ENCODE results near the gene OR9Q2. TPM values are rescaled to one million over a fixed set of nuclear protein-coding genes. Genes with fewer than 3 reads are reported as not detected.
"Not testable (repeated sequence)": the region's sequence is repeated elsewhere in the genome, so short reads cannot be mapped to it uniquely, and the experiment has no call there.

Gene OR9Q2
- total and polyA plus RNA-seq, 2 donors from 2014 or later = not detected

DNA sequence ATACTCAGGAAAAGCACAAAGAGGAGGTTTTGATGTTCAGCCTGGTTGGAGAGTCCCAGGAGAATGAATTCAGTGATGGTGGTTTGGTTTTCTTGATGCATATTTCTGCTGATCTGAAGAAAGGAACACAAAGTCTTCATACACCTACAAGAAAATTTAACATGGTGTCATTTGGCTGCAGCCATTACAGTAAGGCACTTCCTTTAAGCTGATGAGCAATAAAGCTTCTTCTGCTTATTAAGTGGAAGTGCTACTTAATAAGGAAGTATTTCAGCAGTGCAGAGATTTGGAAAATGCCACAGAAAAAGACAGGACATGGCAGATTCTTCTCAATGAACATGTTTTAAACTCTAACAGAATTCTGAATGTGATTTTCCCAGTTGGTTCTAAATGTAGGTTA, 15.2 kb downstream of the OR9Q2 start, which contains the start of gene OR1S2:
TSS of gene OR1S2 (minus strand) at position 101 of the 400 bp plus-strand sequence. CDS start at position 101, 0 bp downstream.
- no peak for DNase-seq
- Histone ChIP-seq H3K27ac (ENCODE audit: low read depth in 2 of 2, low read length in 2 of 2) (no peak within 1 kb of the TSS), H3K4me3 (ENCODE audit: low read length in 3 of 3) (no peak within 1 kb of the TSS), H3K36me3 (ENCODE audit: control insufficient read depth in 2 of 3, insufficient read depth in 3 of 3, low read length in 3 of 3) (no peaks in the 10 kb centered on the region), H3K9me3 (ENCODE audit: control insufficient read depth in 2 of 3, insufficient read depth in 1 of 3, low read length in 3 of 3) (no peaks in the 10 kb centered on the region), H3K9ac (ENCODE audit: low read length in 3 of 3) (no peak within 1 kb of the TSS), H3K4me1 (ENCODE audit: control insufficient read depth in 2 of 3, insufficient read depth in 2 of 3, low read depth in 1 of 3, low read length in 3 of 3) (no peaks in the 10 kb centered on the region), H3K27me3 (ENCODE audit: control insufficient read depth, insufficient read depth, low read length) (no peaks in the 10 kb centered on the region)
- intact Hi-C loops (cut with DNase I) = no loop called here
- FAIRE-seq = no peak
- TF ChIP-seq, protein P1, sequence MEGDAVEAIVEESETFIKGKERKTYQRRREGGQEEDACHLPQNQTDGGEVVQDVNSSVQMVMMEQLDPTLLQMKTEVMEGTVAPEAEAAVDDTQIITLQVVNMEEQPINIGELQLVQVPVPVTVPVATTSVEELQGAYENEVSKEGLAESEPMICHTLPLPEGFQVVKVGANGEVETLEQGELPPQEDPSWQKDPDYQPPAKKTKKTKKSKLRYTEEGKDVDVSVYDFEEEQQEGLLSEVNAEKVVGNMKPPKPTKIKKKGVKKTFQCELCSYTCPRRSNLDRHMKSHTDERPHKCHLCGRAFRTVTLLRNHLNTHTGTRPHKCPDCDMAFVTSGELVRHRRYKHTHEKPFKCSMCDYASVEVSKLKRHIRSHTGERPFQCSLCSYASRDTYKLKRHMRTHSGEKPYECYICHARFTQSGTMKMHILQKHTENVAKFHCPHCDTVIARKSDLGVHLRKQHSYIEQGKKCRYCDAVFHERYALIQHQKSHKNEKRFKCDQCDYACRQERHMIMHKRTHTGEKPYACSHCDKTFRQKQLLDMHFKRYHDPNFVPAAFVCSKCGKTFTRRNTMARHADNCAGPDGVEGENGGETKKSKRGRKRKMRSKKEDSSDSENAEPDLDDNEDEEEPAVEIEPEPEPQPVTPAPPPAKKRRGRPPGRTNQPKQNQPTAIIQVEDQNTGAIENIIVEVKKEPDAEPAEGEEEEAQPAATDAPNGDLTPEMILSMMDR (IDR thresholded peaks at IDR 0.05; ENCODE audit: borderline replicate concordance, extremely low read depth, insufficient read depth) = no peak

DNA sequence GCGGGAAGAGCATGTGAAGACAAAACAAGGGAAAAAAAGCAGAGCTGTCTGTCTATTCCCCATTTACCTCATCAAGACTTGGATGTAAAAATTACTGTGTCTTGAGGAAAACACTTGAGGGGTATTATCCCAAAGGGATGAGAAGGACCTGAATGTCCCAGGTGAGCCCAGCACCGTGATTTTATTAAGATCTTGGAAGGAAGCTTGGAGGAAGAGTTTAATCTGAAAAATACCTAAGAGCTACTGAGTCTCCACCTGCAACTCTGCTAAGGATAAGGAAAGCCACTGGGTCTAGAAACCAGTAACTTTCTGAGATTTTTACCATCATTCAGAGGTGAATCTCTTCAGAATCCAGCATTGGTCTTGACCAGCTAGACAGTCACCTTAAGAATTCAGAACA, 23.6 kb downstream of the OR9Q2 start, which contains the start of gene OR1S1:
TSS of gene OR1S1 (plus strand) at position 301 of the 400 bp plus-strand sequence.
- FAIRE-seq; H3K4me1 ChIP-seq (ENCODE audit: control insufficient read depth in 2 of 3, insufficient read depth in 2 of 3, low read depth in 1 of 3, low read length in 3 of 3); H3K4me3 ChIP-seq (ENCODE audit: low read length in 3 of 3); H3K36me3 ChIP-seq (ENCODE audit: control insufficient read depth in 2 of 3, insufficient read depth in 3 of 3, low read length in 3 of 3); H3K27me3 ChIP-seq (ENCODE audit: control insufficient read depth, insufficient read depth, low read length); DNase-seq; H3K27ac ChIP-seq (ENCODE audit: low read depth in 2 of 2, low read length in 2 of 2); H3K9ac ChIP-seq (ENCODE audit: low read length in 3 of 3); intact Hi-C loops (cut with DNase I); H3K9me3 ChIP-seq (ENCODE audit: control insufficient read depth in 2 of 3, insufficient read depth in 1 of 3, low read length in 3 of 3): not testable (repeated sequence)

DNA sequence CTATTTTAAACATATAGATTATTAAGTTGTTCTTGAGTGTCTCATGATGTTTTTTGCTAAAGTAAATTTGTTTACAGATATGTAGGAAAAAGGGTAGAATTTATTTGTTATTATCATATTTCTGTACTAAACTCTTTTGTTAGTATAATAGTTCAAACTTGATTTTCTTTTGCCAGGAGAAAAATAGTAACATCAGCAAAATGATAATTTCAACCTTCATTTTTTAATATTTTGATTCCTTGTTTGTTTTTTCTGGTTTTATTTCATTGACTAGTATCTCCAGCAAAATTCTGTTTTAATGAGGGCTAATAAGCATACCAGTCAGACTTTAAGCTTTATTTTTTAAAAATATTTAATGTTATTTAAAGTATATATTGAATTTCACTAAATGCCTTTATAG, 27.6 kb downstream of the OR9Q2 start:
- DNase-seq = no peak
- Histone ChIP-seq H3K9me3 (ENCODE audit: control insufficient read depth in 2 of 3, insufficient read depth in 1 of 3, low read length in 3 of 3) (no peaks in the 10 kb centered on the region), H3K27me3 (ENCODE audit: control insufficient read depth, insufficient read depth, low read length) (no peaks in the 10 kb centered on the region), H3K27ac (ENCODE audit: low read depth in 2 of 2, low read length in 2 of 2) (no peak overlapping the region), H3K4me3 (ENCODE audit: low read length in 3 of 3) (no peak overlapping the region), H3K9ac (ENCODE audit: low read length in 3 of 3) (no peak overlapping the region), H3K36me3 (ENCODE audit: control insufficient read depth in 2 of 3, insufficient read depth in 3 of 3, low read length in 3 of 3) (no peaks in the 10 kb centered on the region), H3K4me1 (ENCODE audit: control insufficient read depth in 2 of 3, insufficient read depth in 2 of 3, low read depth in 1 of 3, low read length in 3 of 3) (no peaks in the 10 kb centered on the region)
- FAIRE-seq = no peak
- intact Hi-C loops (cut with DNase I) = no loop called here
- TF ChIP-seq, protein P1 (IDR thresholded peaks at IDR 0.05; ENCODE audit: borderline replicate concordance, extremely low read depth, insufficient read depth) = no peak

DNA sequence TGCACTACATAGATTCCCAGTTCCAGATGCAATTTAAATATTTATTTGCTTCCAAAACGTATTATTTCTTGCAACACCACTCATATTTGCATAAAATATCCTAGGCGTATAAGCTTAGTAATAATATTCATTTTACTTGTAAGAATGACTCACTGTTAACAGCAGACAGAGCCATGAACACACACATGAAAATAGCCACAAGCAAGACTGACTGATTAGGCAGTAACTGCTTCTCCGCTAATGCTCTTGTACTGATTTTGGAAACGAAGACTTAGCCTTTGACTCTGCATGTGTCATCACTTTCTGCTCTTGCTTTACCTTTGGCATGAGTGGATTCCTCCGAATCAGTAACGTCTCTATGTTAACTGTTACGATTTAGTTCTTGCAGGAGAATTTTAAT, 33.9 kb downstream of the OR9Q2 start:
- TF ChIP-seq, protein P1 (IDR thresholded peaks at IDR 0.05; ENCODE audit: borderline replicate concordance, extremely low read depth, insufficient read depth) = no peak
- no peak for FAIRE-seq

More for the DNA sequence above, 33.9 kb downstream of the OR9Q2 start:
- no peak overlapping the region for H3K9ac ChIP-seq (ENCODE audit: low read length in 3 of 3)
- no peak for DNase-seq
- H3K27ac ChIP-seq (ENCODE audit: low read depth in 2 of 2, low read length in 2 of 2) = no peak overlapping the region
- intact Hi-C loops (cut with DNase I) = no loop called here
- no peak overlapping the region for H3K4me3 ChIP-seq (ENCODE audit: low read length in 3 of 3)
- H3K9me3 ChIP-seq (ENCODE audit: control insufficient read depth in 2 of 3, insufficient read depth in 1 of 3, low read length in 3 of 3) = no peaks in the 10 kb centered on the region
- no peaks in the 10 kb centered on the region for H3K36me3 ChIP-seq (ENCODE audit: control insufficient read depth in 2 of 3, insufficient read depth in 3 of 3, low read length in 3 of 3)
- no peaks in the 10 kb centered on the region for H3K4me1 ChIP-seq (ENCODE audit: control insufficient read depth in 2 of 3, insufficient read depth in 2 of 3, low read depth in 1 of 3, low read length in 3 of 3)
- no peaks in the 10 kb centered on the region for H3K27me3 ChIP-seq (ENCODE audit: control insufficient read depth, insufficient read depth, low read length)

Data from kidney (tissue), 14 donors.